Breast epithelium (tissue), 4 donors: ENCODE data around the gene GALNT10. TPM values are rescaled to one million over a fixed set of nuclear protein-coding genes. Genes with fewer than 3 reads are reported as not detected.

Experiments
- DNase-seq, 2 donors: peaks; one replicate each; pipeline ENCODE4 v3.0.0-alpha.2; 2019; ENCODE audit warnings: low spot score in 2 of 2
- H3K27ac ChIP-seq, 2 donors: fragments of 200-600 bp; sonication (generic) in 1 of 2; one replicate each; pipeline ENCODE4 v1.5.1; 2016 to 2019; ENCODE audit warnings: mild to moderate bottlenecking in 1 of 2
- H3K27me3 ChIP-seq, 2 donors: fragments of 200-600 bp; sonication (generic) in 1 of 2; one replicate each; pipeline versions ENCODE4 v1.5.1 to v1.6.0; 2017 to 2019; ENCODE audit warnings: control low read depth in 1 of 2, mild to moderate bottlenecking in 1 of 2
- H3K36me3 ChIP-seq: fragments of 200-600 bp; one replicate; pipeline ENCODE4 v1.5.1; 2019
- H3K4me1 ChIP-seq, 2 donors: fragments of 200-600 bp; sonication (generic); one replicate each; pipeline ENCODE4 v1.5.1; 2016 to 2019; ENCODE audit warnings: control low read depth in 1 of 2
- H3K4me3 ChIP-seq, 3 donors: fragments of 200-600 bp; sonication (generic); 1 replicate in 2 of 3; 2 replicates in 1 of 3; pipeline ENCODE4 v1.5.1; 2016 to 2019; ENCODE audit warnings: mild to moderate bottlenecking in 3 of 3, moderate library complexity in 2 of 3
- H3K9me3 ChIP-seq, 2 donors: fragments of 200-600 bp; sonication (generic) in 1 of 2; one replicate each; pipeline ENCODE4 v1.5.1; 2016 to 2019; ENCODE audit warnings: control low read depth in 1 of 2
- POLR2A ChIP-seq: fragments of 450-650 bp; IDR thresholded peaks from one replicate; pipeline ENCODE4 v1.6.1; 2016; ENCODE audit warnings: antibody characterized with exemption, mild to moderate bottlenecking, moderate library complexity
- POLR2AphosphoS5 ChIP-seq, 3 donors: sonication (generic); formaldehyde crosslinking; IDR thresholded peaks; one replicate each; pipeline ENCODE4 v1.6.1; 2017; ENCODE audit warnings: antibody characterized with exemption in 3 of 3
- intact Hi-C: fragments of 100-400 bp; cut with DNase I; formaldehyde crosslinking; loops from one replicate; pipeline ENCODE4 v1.15.1; 2023; ENCODE audit warnings: low total_unique reads
- total RNA-seq, 3 donors: library from RNA; depleted of rRNA; stranded (reverse); fragments of >200 nt; gene quantifications; one replicate each; pipeline ENCODE4 v1.1.0, GENCODE V29; 2016
- TF ChIP-seq, protein P1 (sequence below), 3 donors: fragments of 450-650 bp; IDR thresholded peaks; one replicate each; pipeline ENCODE4 v1.5.1; 2016 to 2017; ENCODE audit warnings: antibody characterized with exemption in 3 of 3, mild to moderate bottlenecking in 3 of 3, moderate library complexity in 3 of 3

Gene GALNT10
- total RNA-seq, 3 donors from 2014 or later, result 32.8 to 67.2 (median 34.1) TPM

GRCh38 chr5:154333016-154333415, 142.5 kb downstream of the GALNT10 start:
- no peaks in the 10 kb centered on the region for H3K27me3 ChIP-seq
- TF ChIP-seq POLR2A, result no peak
- TF ChIP-seq POLR2AphosphoS5 (IDR thresholded peaks at IDR 0.05), result no peak
- TF ChIP-seq, protein P1, sequence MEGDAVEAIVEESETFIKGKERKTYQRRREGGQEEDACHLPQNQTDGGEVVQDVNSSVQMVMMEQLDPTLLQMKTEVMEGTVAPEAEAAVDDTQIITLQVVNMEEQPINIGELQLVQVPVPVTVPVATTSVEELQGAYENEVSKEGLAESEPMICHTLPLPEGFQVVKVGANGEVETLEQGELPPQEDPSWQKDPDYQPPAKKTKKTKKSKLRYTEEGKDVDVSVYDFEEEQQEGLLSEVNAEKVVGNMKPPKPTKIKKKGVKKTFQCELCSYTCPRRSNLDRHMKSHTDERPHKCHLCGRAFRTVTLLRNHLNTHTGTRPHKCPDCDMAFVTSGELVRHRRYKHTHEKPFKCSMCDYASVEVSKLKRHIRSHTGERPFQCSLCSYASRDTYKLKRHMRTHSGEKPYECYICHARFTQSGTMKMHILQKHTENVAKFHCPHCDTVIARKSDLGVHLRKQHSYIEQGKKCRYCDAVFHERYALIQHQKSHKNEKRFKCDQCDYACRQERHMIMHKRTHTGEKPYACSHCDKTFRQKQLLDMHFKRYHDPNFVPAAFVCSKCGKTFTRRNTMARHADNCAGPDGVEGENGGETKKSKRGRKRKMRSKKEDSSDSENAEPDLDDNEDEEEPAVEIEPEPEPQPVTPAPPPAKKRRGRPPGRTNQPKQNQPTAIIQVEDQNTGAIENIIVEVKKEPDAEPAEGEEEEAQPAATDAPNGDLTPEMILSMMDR (IDR thresholded peaks at IDR 0.05), result no peak
- no peak overlapping the region for H3K4me3 ChIP-seq
- no peak overlapping the region for H3K27ac ChIP-seq
- no peaks in the 10 kb centered on the region for H3K9me3 ChIP-seq
- H3K4me1 ChIP-seq, result no peaks in the 10 kb centered on the region
- intact Hi-C loops, result no loop called here
- H3K36me3 ChIP-seq, result no peaks in the 10 kb centered on the region
- DNase-seq, result no peak

DNA sequence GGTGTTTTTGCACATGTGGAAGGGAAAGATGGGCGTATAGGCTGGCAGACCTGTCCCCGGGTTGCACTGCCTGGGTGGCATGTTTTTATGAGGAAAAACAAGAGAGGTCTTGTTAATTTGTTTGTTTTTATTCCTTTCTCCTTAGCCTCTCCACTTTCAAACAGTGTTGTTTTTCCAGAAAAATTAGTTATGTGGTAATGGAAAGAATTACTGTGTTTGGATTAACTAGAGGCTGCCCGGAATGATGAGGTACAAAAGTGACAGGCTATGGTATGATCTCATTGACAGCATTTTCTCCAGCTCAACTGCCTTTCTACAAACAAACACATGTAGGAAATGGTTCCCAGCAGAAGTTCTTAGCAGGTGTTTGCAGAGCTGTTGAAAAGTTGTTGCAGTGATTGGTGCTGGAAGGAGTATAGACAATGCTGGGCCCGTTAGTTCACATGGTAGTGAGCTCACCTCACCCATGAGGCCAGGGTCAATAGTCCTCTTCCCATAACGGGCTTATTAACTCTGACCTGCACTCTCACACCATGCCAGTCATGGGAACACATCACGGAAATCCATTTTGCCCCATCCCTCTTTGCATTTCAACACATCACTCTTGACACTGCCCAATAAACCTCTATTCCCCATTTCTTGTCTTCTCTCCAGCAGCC, 144.0 kb downstream of the GALNT10 start:
- Histone ChIP-seq H3K36me3 (no peaks in the 10 kb centered on the region), H3K4me1 (no peaks in the 10 kb centered on the region), H3K27me3 (no peaks in the 10 kb centered on the region), H3K4me3 (no peak overlapping the region), H3K9me3 (no peaks in the 10 kb centered on the region), H3K27ac (peak overlapping the region in 1 of 2 donors; percentile 48)
- no peak for DNase-seq
- TF ChIP-seq, protein P1 (IDR thresholded peaks at IDR 0.05), result no peak
- intact Hi-C loops, result no loop called here

DNA sequence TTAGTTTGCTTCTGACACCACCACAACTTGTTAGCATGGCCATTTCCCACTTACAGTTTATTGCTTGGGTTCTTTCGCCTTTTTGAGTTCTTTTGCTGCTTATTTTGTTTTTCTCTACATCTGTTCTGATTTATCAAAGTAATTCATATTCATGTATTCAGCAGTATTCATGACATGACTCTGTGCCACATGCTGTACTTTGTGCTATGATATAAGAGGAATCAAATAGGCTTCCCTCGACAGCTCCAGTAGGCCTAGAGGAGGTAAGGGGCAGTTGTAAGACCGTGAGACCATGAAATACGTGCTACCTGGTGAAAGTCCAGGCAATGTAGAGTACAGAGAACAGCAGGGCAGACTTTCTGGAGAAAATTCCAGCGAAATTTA, 144.5 kb downstream of the GALNT10 start:
- no peak overlapping the region for H3K4me3 ChIP-seq
- DNase-seq, result no peak
- H3K27me3 ChIP-seq, result no peaks in the 10 kb centered on the region
- H3K27ac ChIP-seq, result peak overlapping the region in 1 of 2 donors; percentile 26
- TF ChIP-seq POLR2A (no peak), POLR2AphosphoS5 (IDR thresholded peaks at IDR 0.05) (no peak)
- TF ChIP-seq, protein P1 (IDR thresholded peaks at IDR 0.05), result no peak
- H3K4me1 ChIP-seq, result no peaks in the 10 kb centered on the region
- intact Hi-C loops, result no loop called here
- H3K9me3 ChIP-seq, result no peaks in the 10 kb centered on the region
- H3K36me3 ChIP-seq, result no peaks in the 10 kb centered on the region

DNA sequence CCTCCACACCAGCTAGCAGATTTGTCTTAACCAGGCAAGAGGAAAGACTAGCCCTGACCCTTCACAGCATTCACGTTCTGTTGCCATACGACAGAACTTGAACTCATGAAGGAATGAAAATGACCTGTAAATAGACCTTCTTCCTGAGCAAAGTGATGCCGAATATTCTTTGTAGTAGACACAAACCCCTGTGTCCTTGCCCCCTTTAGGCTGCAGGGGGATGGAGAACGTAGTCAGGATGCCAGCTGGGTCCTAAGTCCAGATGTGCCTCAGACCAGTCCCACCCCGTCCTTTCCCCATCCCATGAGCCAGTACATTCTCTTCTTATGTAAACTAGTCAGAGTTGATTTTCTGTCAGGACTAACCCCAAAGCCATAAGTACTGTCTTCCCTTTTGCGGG, 151.1 kb downstream of the GALNT10 start:
- TF ChIP-seq POLR2AphosphoS5 (IDR thresholded peaks at IDR 0.05) (no peak), POLR2A (no peak)
- TF ChIP-seq, protein P1 (IDR thresholded peaks at IDR 0.05), result no peak
- intact Hi-C loops, result no loop called here
- no peaks in the 10 kb centered on the region for H3K27me3 ChIP-seq
- DNase-seq, result no peak
- no peaks in the 10 kb centered on the region for H3K9me3 ChIP-seq
- no peak overlapping the region for H3K4me3 ChIP-seq
- H3K4me1 ChIP-seq, result no peaks in the 10 kb centered on the region
- H3K36me3 ChIP-seq, result no peaks in the 10 kb centered on the region
- H3K27ac ChIP-seq, result no peak overlapping the region

DNA sequence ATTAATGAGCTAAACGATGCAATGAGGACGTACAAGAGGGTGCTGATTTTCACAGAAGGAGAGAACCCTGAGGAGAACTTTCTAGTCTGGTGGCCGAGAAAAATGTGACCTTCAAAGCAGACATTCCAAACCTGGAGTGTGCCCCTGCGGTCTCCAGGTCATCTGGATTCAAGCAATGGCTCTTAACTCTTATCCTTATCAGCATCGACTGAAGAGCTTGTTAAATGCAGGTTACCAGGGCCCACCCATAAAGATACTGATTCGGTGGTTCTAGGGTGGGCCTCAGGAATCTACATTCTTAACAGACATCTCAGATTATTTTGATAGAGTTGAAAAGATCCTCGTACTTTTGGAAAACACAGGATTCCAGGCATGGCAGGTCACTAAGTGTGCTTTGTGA, 151.7 kb downstream of the GALNT10 start:
- no peaks in the 10 kb centered on the region for H3K4me1 ChIP-seq
- H3K27ac ChIP-seq, result no peak overlapping the region
- DNase-seq, result no peak
- TF ChIP-seq, protein P1 (IDR thresholded peaks at IDR 0.05), result no peak
- TF ChIP-seq POLR2A (no peak), POLR2AphosphoS5 (IDR thresholded peaks at IDR 0.05) (no peak)
- intact Hi-C loops, result no loop called here
- no peaks in the 10 kb centered on the region for H3K36me3 ChIP-seq
- H3K9me3 ChIP-seq, result no peaks in the 10 kb centered on the region
- H3K4me3 ChIP-seq, result no peak overlapping the region
- no peaks in the 10 kb centered on the region for H3K27me3 ChIP-seq
